ENCODE data around the gene RFPL3.

- TF ChIP-seq CTCF (IDR thresholded peaks at IDR 0.05): no peak
- TF ChIP-seq POLR2A (IDR thresholded peaks at IDR 0.05): no peak
Measured at GRCh38 chr22:32364210-32364609, 6.5 kb downstream of the RFPL3 start.
